ENCODE data around the gene HCST.

Gene HCST

GRCh38 chr19:35938282-35939224 lies 36.2 kb downstream of the HCST start:
- DNase-seq = no peak

GRCh38 chr19:35939307-35940077 lies 37.2 kb downstream of the HCST start:
- no peak for DNase-seq

GRCh38 chr19:35940078-35940775 lies 37.9 kb downstream of the HCST start:
- DNase-seq = no peak

- DNase-seq = no peak
These were observed 38.5 kb downstream of the HCST start for GRCh38 chr19:35940839-35941238.

- DNase-seq = no peak
These were observed 39.9 kb downstream of the HCST start for GRCh38 chr19:35942235-35942634.

- no peak for DNase-seq
These were observed 41.3 kb downstream of the HCST start for GRCh38 chr19:35943321-35944301.

GRCh38 chr19:35944556-35944955 lies 42.2 kb downstream of the HCST start:
- no peak for DNase-seq

GRCh38 chr19:35945121-35945790 lies 42.9 kb downstream of the HCST start:
- no peak for DNase-seq

GRCh38 chr19:35946203-35946602 lies 43.9 kb downstream of the HCST start:
- DNase-seq = no peak

- no peak for DNase-seq
These were observed 46.8 kb downstream of the HCST start for GRCh38 chr19:35949131-35949530.

All from right hindlimb (tissue), 1 donor.